K562 (cell line): ENCODE results near the gene CLCA2. TPM values are rescaled to one million over a fixed set of nuclear protein-coding genes. Genes with fewer than 3 reads are reported as not detected.

Experiments used
- ARNT ChIP-seq, 2 experiments: fragments of 450-650 bp; IDR thresholded peaks; 2 replicates each; pipeline ENCODE4 v1.6.1; 2016; ENCODE audit warnings: mild to moderate bottlenecking in 1 of 2
- BHLHE40 ChIP-seq: IDR thresholded peaks from 2 replicates; pipeline ENCODE4 v1.6.1; 2011; ENCODE audit warnings: low read length, improper control_type of control experiment
- BRCA1 ChIP-seq, 2 experiments: fragments of 450-650 bp in 1 of 2; sonication (generic) in 1 of 2; formaldehyde crosslinking in 1 of 2; IDR thresholded peaks; 2 replicates each; pipeline versions ENCODE4 v1.5.0 to v1.6.1; 2017 to 2020; ENCODE audit warnings: mild to moderate bottlenecking in 1 of 2, missing genetic modification reagents in 1 of 2
- CEBPB ChIP-seq: fragments of 450-650 bp; IDR thresholded peaks from 2 replicates; pipeline ENCODE4 v1.6.1; 2016; ENCODE audit warnings: missing genetic modification characterization, missing compliant biosample characterization
- COPS2 ChIP-seq: fragments of 450-650 bp; conservative IDR thresholded peaks from 2 replicates; pipeline ENCODE4 v1.6.1; 2016; ENCODE audit warnings: mild to moderate bottlenecking, moderate library complexity
- CTBP1 ChIP-seq: fragments of 450-650 bp; IDR thresholded peaks from 2 replicates; pipeline ENCODE4 v1.6.1; 2016; ENCODE audit warnings: borderline replicate concordance
- DMBX1 ChIP-seq: fragments of 250-450 bp; sonication (Bioruptor Pico); IDR thresholded peaks from 2 replicates; pipeline ENCODE4 v1.8.0; 2022; ENCODE audit warnings: inconsistent platforms, mild to moderate bottlenecking, moderate library complexity, borderline replicate concordance
- FIP1L1 ChIP-seq: fragments of 200-400 bp; formaldehyde crosslinking; IDR thresholded peaks from 2 replicates; pipeline ENCODE4 v1.6.1; 2018; ENCODE audit warnings: mild to moderate bottlenecking, low read depth, low read length; ENCODE audit not compliant: poor library complexity, severe bottlenecking
- GABPA ChIP-seq: fragments of 200-800 bp; sonication (Bioruptor generic); conservative IDR thresholded peaks from 2 replicates; pipeline ENCODE4 v1.6.1; 2016; ENCODE audit warnings: low read depth, missing genetic modification characterization, missing compliant biosample characterization
- MYNN ChIP-seq, 2 experiments: sonication (generic); formaldehyde crosslinking in 1 of 2; IDR thresholded peaks; 2 replicates each; pipeline versions ENCODE4 v1.5.0 to v1.6.1; 2016 to 2020; ENCODE audit warnings: antibody characterized with exemption in 1 of 2, missing genetic modification reagents in 1 of 2
- NCOA4 ChIP-seq: fragments of 450-650 bp; IDR thresholded peaks from 2 replicates; pipeline ENCODE4 v1.6.1; 2018; ENCODE audit warnings: mild to moderate bottlenecking; ENCODE audit not compliant: partially characterized antibody
- PHB2 ChIP-seq: fragments of 450-650 bp; IDR thresholded peaks from 2 replicates; pipeline ENCODE4 v1.6.1; 2017; ENCODE audit warnings: low read depth
- RBBP5 ChIP-seq: fragments of 200-600 bp; sonication (generic); IDR thresholded peaks from 2 replicates; pipeline ENCODE4 v1.6.1; 2012; ENCODE audit warnings: borderline replicate concordance, mild to moderate bottlenecking, low read length, control low read depth, inconsistent platforms; ENCODE audit not compliant: insufficient read depth, poor library complexity, severe bottlenecking
- SIN3B ChIP-seq: fragments of 450-650 bp; IDR thresholded peaks from 2 replicates; pipeline ENCODE4 v1.6.1; 2017; ENCODE audit warnings: low read depth, mild to moderate bottlenecking, moderate library complexity
- XRCC4 ChIP-seq: IDR thresholded peaks from one replicate; pipeline ENCODE4 v1.6.1; 2011; ENCODE audit not compliant: insufficient read depth, insufficient read length; ENCODE audit errors: extremely low read depth
- ZNF583 ChIP-seq: fragments of 250-450 bp; sonication (Bioruptor Pico); IDR thresholded peaks from 2 replicates; pipeline ENCODE4 v1.4.0; 2020
- polyA plus RNA-seq, 8 experiments: library from polyadenylated mRNA; depleted of rRNA in 4 of 8; stranded (reverse) in 5 of 8; unstranded in 3 of 8; fragments of >200 nt; fragmentation: Nextera tagmentation in 2 of 8; fragmentation: Illumina TruSeq in 1 of 8; extraction: Ambion mirVana in 2 of 8; extraction: Trizol in 1 of 8; gene quantifications; 2 replicates each; pipeline versions ENCODE4 v1.2.1 to v1.2.3, GENCODE V29; 2011 to 2014; ENCODE audit warnings: inconsistent platforms in 1 of 8, missing spikeins in 1 of 8
- total RNA-seq, 7 experiments: library from RNA; depleted of rRNA in 6 of 7; stranded (reverse); fragments of >200 nt in 6 of 7; fragmentation: Illumina TruSeq in 2 of 7; extraction: Trizol in 2 of 7; gene quantifications; 2 replicates each; pipeline versions ENCODE4 v1.2.1 to v1.2.3, GENCODE V29; 2011 to 2021; ENCODE audit warnings: low replicate concordance in 1 of 7
- TF ChIP-seq, protein P1 (sequence below): fragments of 250-450 bp; sonication (Bioruptor Pico); IDR thresholded peaks from 2 replicates; pipeline ENCODE4 v1.5.0; 2021
- TF ChIP-seq, protein P2 (sequence below): fragments of 250-450 bp; sonication (Bioruptor Pico); IDR thresholded peaks from 2 replicates; pipeline ENCODE4 v1.8.0; 2022; ENCODE audit warnings: inconsistent platforms, mild to moderate bottlenecking, moderate library complexity, borderline replicate concordance
- TF ChIP-seq, protein P3 (sequence below): sonication (generic); formaldehyde crosslinking; IDR thresholded peaks from 2 replicates; pipeline ENCODE4 v1.9.0; 2022; ENCODE audit warnings: mild to moderate bottlenecking, missing genetic modification reagents
- TF ChIP-seq, protein P4 (sequence below): fragments of 250-450 bp; sonication (Bioruptor Pico); IDR thresholded peaks from 2 replicates; pipeline ENCODE4 v1.9.0; 2021; ENCODE audit warnings: mild to moderate bottlenecking, inconsistent platforms
- TF ChIP-seq, protein P5 (sequence below): sonication (generic); formaldehyde crosslinking; IDR thresholded peaks from 2 replicates; pipeline ENCODE4 v1.5.0; 2020; ENCODE audit warnings: missing genetic modification reagents

CLCA2 gene
- total and polyA plus RNA-seq, 9 of the 15 experiments (the other 6 are each of a cell fraction or from before 2014, with no cell fraction given) = 0.03 TPM; not detected in 8

DNA sequence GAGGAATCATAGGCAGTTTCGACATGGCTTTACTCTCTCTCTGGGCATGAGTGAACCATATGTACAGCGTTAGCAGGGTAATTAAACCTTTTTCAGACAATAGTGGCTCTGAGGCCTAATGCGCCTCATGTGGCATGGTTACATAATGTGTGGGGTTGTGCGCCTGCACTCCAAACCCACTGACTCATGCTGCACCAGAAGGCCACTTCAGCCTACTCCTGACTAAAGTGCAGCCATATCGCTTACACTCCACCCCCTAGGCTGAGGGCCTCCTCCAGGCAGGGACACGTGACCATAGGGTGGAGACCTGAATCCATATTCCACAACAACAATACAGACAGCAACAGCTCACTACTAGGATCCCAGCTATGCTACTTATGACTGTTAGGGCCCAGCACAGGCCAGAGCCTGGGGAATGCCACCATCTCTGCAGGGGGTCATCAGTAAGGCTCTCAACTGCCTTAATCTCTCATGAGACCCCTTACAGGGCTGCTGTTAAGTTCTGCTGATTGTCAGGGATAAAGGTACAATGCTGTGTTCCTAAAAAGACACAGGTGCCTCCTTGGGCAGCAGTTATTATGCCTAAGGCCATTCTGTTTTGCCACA is 14.5 kb upstream of the CLCA2 start (continued):
- TF ChIP-seq DMBX1 (CRISPR knock-in tag) (peak; percentile 72), SIN3B (no peak), ARNT (IDR thresholded peaks at IDR 0.05) (no peak), NCOA4 (no peak), PHB2 (no peak), XRCC4 (no peak), CTBP1 (no peak), MYNN (IDR thresholded peaks at IDR 0.05) (no peak), MYNN (CRISPR knock-in tag; IDR thresholded peaks at IDR 0.05) (no peak), RBBP5 (no peak), BRCA1 (IDR thresholded peaks at IDR 0.05) (no peak), BRCA1 (CRISPR knock-in tag; IDR thresholded peaks at IDR 0.05) (no peak), GABPA (tag) (no peak), BHLHE40 (peak; percentile 31; the same call in 1 of the 2 replicates), ZNF583 (CRISPR knock-in tag) (peak; percentile 85; the same call in 1 of the 2 replicates), CEBPB (no peak), COPS2 (no peak), FIP1L1 (no peak)
- TF ChIP-seq, protein P1, sequence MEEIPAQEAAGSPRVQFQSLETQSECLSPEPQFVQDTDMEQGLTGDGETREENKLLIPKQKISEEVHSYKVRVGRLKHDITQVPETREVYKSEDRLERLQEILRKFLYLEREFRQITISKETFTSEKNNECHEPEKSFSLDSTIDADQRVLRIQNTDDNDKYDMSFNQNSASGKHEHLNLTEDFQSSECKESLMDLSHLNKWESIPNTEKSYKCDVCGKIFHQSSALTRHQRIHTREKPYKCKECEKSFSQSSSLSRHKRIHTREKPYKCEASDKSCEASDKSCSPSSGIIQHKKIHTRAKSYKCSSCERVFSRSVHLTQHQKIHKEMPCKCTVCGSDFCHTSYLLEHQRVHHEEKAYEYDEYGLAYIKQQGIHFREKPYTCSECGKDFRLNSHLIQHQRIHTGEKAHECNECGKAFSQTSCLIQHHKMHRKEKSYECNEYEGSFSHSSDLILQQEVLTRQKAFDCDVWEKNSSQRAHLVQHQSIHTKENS (CRISPR knock-in tag) = no peak
- TF ChIP-seq, protein P2, sequence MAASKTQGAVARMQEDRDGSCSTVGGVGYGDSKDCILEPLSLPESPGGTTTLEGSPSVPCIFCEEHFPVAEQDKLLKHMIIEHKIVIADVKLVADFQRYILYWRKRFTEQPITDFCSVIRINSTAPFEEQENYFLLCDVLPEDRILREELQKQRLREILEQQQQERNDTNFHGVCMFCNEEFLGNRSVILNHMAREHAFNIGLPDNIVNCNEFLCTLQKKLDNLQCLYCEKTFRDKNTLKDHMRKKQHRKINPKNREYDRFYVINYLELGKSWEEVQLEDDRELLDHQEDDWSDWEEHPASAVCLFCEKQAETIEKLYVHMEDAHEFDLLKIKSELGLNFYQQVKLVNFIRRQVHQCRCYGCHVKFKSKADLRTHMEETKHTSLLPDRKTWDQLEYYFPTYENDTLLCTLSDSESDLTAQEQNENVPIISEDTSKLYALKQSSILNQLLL (CRISPR knock-in tag) = no peak
- TF ChIP-seq, protein P3, sequence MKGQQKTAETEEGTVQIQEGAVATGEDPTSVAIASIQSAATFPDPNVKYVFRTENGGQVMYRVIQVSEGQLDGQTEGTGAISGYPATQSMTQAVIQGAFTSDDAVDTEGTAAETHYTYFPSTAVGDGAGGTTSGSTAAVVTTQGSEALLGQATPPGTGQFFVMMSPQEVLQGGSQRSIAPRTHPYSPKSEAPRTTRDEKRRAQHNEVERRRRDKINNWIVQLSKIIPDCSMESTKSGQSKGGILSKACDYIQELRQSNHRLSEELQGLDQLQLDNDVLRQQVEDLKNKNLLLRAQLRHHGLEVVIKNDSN (CRISPR knock-in tag) = peak; percentile 92
- TF ChIP-seq, protein P4, sequence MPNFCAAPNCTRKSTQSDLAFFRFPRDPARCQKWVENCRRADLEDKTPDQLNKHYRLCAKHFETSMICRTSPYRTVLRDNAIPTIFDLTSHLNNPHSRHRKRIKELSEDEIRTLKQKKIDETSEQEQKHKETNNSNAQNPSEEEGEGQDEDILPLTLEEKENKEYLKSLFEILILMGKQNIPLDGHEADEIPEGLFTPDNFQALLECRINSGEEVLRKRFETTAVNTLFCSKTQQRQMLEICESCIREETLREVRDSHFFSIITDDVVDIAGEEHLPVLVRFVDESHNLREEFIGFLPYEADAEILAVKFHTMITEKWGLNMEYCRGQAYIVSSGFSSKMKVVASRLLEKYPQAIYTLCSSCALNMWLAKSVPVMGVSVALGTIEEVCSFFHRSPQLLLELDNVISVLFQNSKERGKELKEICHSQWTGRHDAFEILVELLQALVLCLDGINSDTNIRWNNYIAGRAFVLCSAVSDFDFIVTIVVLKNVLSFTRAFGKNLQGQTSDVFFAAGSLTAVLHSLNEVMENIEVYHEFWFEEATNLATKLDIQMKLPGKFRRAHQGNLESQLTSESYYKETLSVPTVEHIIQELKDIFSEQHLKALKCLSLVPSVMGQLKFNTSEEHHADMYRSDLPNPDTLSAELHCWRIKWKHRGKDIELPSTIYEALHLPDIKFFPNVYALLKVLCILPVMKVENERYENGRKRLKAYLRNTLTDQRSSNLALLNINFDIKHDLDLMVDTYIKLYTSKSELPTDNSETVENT (CRISPR knock-in tag) = no peak
- TF ChIP-seq, protein P5, sequence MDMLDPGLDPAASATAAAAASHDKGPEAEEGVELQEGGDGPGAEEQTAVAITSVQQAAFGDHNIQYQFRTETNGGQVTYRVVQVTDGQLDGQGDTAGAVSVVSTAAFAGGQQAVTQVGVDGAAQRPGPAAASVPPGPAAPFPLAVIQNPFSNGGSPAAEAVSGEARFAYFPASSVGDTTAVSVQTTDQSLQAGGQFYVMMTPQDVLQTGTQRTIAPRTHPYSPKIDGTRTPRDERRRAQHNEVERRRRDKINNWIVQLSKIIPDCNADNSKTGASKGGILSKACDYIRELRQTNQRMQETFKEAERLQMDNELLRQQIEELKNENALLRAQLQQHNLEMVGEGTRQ (CRISPR knock-in tag) = peak; percentile 93
